ENCODE measurements around the gene ADARB2.

The ADARB2 gene

DNA sequence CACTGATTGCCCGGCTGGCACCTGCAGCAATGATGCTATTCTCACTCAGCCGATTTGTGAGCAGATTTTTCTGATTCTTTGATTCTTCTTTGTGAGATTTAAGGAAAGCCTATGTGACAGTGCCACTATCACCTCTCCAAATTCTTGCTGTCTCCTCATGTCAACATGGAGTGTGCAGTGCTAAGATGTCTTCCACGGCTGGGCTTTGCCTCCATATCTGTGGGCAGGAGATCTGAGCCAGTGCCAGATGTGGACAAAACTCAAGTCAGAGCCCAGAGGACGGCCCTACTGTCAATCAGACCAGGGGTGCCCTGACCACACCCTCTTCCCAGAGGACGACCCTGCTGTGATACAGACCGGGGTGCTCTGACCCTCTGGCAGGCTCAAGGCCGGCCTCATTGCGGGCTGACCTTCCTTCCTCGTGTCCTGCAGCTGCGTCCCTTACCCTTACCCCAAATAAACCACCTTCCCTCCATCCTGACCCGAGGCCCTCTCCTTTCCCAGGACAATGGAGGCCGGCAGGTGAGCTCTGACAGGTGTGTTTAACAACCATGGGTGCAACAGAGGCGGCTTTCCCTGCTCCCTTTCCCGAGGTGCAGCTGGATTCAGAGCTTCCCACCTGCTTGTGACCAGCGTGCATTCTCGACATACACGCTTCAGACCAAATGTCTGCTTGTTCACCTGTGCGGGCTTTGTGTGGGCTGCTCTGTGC is 221.4 kb downstream of the ADARB2 start:
- DNase-seq, result no peak

DNA sequence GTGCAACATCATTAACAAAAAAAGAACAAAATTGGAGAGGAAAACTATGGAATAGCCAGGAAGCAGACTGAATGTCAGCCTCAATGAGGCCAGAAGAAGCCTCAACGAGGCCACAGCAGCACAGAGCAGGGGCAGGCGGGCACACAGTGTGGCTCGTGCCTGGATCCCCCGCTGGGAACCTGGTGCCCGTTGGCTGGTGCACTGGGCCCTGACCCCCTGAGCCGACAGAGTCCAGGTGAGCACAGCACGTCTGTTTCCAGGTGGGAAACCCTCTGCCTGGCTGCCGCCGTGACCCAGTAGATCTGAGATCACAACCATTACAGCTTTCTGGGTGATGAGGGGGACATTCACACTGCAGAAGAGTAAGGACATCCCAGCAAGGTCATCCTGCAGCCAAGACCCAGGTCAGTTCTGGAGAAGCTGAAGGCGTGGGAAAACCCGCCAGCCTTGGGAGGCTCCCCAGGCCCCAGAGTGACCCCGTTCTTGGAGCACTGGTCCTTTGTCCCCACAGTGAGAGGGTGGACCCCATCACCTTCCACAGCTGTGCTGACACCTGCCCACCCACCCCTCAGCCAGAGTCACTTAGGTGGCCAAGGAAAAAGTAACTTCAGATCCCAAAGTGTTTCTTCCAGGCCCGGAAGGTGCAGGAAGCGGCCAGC is 222.1 kb downstream of the ADARB2 start:
- no peak for DNase-seq

DNA sequence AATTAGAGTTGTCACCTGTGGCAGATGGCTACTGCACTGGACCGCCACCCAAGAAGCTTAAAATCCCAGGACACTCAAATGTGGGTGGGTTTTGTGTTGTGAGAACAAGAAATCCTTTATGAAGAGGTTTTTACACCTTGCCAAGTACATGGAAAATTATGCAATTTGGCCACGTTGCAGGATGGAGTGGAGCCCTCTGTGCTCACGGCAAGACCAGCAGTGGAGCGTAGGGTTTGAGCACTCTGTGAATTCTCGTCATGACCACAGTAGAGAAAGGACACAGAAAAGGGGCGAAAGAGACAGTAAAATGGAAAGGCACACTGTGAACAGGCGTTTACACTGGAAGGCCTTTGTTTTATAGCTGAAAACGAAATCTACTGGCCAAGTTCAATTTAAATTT is 222.6 kb downstream of the ADARB2 start:
- no peak for DNase-seq

DNA sequence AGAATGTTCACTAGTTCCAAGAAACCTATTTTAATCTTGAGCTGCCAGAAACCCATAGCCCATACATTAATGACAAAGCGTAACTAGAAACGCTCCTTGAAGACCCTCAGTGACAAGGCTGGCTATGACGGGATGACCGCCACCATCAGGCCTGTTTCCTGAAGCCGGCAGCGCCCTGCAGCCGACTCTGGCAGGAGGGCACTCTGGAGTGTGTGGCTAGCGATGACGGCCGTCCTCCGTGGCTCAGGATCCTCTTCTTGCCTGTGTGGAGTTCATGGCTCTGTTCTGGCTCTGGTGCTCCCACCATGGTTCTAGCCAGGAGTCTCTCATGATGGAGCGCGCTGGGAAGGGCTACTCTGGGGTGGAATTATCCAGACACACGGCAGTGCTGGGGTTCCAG is 224.1 kb downstream of the ADARB2 start:
- DNase-seq, result no peak

DNA sequence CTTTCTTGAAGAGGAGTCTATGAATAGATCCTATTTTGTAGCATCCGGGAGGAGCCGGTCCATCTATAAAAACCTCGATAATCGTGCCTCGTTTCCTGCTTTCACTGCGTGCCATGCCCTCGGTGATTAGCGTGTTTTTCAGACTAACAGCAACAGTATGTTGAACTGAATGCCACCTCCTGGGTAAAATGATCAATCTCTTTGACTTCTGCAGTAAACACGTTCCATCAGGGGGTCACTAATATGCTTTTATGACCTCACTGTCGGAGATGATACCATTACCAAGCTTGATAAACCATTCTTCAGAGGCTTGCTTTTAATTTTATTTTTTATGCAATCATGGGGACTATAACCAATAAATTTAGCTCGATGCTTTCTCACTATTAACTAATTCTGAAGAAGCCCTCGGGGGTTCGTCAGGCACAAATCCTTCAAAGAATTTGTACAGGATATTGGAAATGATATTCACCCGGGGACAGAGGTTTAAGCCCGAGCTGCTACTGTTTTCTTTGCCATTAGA is 228.3 kb downstream of the ADARB2 start:
- no peak for DNase-seq

DNA sequence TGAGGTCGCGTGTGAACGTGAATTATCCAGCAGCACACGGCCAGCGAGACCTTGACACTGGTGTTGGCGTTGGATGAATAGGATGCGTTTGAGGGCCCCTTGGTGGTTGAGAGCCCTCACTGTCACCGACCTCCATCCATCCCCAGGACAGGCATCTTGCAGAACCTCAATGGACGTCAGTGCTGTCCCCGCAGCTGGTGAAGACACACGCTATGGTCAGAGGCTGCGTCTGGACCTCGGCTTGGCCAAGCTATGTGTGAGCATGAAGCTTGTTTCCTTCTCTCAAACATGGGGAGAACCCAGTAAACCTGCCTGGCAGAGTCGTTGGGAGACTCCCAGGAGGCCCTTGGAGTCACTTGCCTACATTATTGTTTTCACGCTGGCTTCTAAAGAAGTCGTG is 229.2 kb downstream of the ADARB2 start:
- no peak for DNase-seq

DNA sequence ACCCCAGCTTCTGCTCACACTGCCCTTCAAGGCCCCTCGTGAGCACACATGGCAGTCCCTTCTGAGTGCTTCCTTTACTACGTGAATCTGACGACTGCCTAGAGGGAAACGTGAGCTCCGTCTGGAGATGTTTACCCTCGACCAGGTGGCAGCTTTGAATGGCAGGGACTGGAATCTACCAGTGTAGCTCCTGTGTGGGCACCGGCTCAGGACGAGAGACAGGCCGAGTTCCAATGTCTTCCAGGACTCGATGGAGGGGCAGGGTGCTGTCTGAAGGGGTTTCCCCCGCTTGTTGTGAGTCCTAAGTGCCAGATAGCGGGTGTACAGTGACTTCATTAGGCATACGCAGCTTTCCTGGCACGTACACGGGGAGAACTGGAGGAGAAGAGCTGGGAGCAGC is 229.9 kb downstream of the ADARB2 start:
- DNase-seq, result no peak

DNA sequence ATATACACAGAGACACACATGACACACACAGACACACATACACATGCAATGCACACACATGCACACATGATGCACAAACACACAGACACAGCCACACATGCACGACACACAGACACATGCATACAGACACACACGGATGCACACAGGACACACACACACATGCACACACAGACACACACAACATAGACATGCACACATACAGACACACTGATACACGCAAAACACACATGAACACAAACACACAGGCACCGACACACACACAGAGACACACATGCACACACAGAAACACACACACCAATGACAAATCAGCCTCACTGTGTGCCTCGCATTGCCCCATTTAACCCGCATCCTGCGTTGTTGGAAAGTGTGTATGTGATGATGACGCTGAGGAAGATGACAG is 232.4 kb downstream of the ADARB2 start:
- no peak for DNase-seq

DNA sequence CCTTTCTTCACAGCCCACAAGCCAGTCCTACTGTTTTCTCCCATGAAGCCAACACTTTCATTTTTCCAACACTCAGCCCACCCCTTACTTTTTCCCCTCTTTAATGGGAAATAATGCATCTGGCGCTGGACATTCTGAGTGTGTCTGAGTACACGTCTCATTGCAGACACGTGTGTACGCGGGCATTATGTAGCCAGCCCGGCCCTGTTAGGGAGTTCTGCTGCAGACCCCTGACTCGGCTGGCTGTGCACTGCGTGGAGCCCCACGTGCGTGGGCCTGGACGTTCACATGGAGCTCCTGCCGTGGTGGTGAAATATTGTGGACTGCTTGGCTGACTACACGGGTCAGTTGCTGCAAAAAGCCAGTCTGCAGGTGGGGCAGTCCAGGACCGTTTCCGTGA is 233.0 kb downstream of the ADARB2 start:
- no peak for DNase-seq

DNA sequence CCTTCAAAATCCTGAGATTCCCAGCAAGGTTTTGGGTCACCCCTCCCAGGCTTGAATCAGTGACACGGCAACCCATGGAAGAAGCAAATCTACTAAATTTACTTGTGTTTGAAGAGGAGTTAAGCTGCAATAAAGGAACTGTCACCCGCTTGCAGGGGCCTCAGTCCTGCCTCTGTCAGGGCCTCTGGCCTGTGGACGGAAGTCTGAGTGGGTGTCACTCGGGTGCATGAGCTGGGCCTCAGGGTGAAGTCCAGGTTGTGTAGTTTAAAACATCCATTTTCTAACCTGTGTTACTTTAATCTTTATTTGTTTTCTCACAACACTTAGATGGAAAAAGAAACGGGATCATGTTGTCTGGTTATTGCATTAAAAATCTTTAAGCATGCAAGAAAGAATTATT is 234.9 kb downstream of the ADARB2 start:
- DNase-seq, result no peak

DNA sequence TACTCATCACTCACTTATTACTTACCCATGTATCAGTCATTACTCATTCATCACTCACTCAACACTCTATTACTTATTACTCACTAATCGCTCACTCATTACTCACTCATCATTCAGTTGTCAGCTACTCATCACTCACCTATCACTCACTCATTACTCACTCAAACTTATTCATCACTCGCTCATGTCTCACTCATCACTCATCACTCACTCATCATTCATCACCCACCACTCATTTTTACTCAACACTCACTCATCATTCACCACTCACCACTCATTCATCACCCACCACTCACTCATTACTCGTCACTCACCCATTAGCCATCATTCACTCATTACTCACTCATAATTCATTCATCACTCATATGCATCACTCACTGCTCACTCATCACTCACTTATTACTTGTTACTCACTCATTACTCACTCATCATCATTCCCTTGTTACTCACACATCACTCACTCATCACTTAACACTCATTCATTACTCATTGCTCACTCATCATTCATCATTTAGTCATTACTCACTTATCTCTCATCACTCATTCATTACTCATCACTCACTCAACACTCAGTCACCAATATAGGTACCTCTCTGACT is 237.9 kb downstream of the ADARB2 start:
- no peak for DNase-seq

DNA sequence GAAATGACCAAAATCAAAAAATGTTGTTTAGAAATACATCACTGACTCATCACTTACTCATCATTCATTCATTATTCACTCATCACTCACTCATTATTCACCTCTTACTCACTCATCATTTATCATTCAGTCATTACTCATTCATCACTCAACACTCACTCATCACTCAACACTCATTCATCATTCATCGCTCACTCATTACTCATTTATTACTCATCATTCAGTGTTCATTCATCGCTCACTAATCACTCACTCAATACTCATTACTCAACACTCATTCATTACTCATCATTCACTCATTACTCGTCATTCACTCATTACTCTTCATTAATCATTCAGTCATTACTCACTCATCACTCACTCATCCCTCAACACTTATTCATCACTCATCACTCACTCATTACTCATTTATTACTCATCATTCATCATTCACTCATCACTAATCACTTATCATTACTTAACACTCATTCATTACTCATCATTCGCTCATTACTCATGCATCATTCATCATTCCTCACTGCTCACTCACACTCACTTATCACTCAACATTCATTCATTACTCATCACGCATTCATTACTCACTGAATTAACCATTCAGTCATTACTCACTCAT is 238.5 kb downstream of the ADARB2 start:
- DNase-seq, result no peak

DNA sequence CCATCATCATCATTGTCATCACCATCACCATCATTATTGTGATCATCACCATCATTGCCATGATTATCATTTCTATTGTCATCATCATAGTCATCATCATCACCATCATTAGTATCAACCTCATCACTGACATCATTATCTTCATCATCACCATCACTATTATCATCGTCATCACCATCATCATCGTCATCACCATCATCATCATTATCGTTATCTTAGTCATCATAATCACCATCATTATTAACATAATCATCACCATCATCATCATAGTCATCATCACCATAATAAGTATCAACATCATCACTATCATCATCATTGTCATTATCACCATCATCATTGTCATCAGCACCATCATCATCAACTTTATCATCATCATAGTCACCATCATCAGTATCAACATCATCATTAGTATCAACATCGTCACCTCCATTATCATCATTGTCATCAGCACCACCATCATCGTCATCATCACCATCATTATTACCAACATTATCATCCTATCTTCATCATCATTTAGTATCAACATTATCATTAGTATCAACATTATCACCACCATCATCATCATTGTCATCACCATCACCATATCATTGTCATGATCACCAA is 241.3 kb downstream of the ADARB2 start:
- no peak for DNase-seq

DNA sequence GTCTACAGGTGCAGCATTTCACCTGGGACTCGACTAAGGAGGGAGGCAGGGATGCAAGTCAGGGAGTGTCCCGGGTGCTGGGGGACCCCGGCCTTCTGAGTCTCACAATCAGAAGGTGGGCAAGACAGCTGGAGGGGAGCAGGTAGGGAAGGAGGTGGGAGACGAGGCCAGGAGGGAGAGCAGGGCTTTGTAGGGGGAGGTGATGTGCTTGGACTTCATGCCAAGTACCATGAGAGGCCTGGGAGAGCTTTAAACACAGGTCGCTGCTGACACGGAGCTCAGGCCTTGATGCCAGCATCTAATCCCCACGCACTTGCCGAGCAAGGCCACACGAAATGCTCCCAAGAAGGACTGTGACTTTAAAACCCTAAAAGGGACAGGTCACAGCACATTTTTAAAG is 244.7 kb downstream of the ADARB2 start:
- DNase-seq, result no peak

DNA sequence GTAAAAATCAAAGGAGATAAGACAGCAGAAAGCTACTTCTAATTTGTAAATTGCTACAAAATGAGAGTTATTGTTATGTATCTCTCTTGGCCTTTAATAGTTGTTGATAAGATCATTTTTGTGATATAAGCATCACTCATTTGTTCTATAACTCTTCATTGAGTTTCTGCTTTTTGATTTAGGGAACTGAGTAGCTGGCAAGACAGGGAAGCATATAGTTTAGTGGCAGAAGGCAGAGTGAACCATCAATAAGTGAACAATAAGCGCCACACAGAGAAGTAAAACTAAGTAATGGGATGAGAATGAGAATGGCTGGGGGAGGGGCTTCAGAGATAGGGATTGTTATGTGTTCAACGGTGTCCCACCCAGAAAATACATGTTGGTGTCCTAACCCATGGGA is 245.4 kb downstream of the ADARB2 start:
- no peak for DNase-seq

DNA sequence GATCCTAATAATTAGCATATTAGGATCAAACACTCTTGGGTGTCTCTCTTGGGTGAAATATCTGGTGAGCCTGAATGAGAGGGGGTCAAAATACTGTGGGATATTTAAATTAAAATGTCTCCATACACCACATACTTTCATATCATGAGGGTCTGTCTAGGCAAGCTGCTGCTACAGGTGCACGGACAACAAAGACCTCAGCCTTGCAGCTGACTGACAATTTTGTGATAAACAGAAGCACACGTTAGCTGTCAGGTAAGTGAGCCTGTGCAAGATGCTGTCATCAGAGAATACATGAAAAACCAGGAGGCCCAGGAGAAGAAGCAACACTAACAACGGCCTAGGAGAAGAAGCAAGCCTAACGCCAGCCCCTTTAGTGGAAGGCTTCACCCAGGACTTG is 247.5 kb downstream of the ADARB2 start:
- no peak for DNase-seq

DNA sequence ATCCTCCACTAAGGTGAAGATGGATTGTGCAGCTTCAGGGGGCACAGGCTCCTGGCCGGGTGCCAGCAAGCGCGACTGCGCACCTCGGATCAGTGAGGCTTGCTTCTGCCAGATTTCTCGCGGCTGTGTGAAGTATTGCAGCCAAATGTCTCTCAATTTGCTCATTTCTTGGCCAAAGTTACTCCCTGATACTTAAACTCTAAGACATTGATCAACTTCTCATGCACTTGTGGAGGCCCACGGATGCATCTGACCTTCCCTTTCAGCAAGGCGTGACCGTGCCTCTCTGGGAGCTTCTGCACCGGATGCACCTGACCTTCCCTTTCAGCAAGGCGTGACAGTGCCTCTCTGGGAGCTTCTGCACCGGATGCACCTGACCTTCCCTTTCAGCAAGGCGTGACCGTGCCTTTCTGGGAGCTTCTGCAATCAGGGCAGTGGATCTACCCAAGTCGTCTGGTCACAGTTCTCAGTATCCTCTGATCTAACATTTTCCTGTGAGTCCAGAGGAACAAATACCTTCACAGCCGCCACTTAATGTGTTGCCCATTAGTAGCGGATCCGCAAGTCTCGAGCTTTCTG is 248.3 kb downstream of the ADARB2 start:
- no peak for DNase-seq

DNA sequence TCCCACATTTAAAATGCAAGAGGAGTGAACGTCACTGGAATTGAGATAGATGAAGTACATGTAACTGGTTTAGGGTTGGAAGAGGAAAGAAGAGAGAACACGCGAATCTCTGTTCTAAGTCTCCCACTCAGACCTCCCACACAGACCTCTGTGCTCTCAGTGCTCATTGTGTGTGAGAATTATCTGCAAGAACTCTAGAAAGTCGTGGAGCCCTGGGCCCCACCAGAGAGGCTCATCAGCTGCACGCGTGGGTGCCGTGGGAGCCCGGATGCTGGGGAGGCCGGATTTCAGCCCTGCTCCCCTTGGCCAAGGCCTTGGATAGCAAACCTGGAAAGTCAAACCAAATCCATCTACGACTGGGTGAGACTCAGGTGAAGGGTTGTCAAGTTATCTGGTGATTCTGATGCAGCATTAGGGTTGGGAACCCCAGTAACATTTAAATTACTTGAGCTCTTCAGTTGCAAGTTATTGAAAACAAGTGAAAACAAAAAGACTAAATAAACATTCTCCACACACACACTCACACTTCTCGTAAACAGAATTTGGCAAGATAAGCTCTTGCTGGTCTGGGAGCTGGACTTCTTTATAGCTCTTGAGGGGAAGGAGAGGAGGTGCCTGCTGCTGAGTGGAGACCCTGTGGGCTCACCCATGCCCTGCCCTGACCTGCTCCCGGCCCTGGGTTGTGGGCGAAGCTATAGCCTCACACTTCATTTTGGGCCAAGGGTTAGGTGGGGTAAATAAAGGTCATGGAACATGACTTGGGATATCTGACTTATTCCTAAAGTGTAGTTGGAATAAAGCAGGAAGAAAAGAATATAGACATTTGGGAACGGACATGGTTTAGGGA is 250.3 kb downstream of the ADARB2 start:
- DNase-seq, result no peak

DNA sequence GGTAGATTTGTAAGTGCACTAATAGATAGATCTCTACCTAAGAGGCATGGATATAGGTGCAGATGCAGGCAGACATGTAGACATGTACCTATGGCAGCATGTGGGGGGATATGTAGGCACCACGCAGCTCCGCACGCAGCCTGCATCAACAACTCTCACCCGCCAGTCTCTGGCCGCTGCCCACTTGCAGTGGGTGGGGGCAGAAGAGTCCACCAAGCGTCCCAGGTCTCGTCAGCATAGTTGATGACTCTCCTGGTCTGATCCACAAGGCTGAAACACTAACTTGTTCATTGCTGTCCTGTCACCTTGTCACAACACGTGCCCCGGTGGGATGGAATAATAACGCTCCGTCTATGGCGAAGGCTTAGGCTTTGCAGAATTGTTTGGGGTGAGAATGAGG is 252.0 kb downstream of the ADARB2 start:
- no peak for DNase-seq

DNA sequence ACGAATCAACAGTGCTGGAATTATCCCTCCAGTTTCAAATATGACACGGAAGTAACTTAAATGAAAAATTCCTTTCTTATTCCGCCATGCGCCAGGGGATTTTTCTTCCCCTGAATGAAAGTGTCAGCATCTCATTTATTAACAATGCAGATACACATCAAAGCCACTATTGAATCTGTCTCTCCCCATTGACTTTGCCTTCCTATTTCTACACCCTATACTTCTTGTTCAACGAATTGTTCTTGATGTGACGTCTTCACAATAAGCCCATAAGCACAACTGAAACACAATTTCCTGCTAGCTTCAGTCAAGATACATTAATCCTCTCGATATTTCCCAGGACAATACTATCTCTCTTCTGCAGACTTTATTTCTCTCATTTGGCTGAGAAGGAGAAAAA is 253.5 kb downstream of the ADARB2 start:
- DNase-seq, result no peak

DNA sequence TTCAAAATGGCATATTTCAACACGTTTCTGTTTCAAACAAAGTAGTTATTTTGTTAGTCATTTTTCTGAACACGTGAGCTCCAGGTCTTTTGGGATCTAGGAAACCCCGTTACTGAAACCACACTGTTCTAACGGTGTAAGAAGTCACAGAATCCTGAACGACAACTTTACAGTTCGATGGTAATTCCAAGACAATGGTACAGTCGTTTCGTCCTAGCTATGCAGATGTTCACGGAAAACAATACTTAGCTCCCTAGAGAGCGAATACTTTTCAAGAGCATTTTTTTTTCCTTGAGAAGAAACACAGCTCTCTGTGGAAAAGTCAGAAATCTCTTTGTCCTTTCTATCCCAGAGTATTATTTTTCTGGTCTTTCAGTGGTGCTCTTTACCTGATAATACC is 254.1 kb downstream of the ADARB2 start:
- DNase-seq, result no peak

DNA sequence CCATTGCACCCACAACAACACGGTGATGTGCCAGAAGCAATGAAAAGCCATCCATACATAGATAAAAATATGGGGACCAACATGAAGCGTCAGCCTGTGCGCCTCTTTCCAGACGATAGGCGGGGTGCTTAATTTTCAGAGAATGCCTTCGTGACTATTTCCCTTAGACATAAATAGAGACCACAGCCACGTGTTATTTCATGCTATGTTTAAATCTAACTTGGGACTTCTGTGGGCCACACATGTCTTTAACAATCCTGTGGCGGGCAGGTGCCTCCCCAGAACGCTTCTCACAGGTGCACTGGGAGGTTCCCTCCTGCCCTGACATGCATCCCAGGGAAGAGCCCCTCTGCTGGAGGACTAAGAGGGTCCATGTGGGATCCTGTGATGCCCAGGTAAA is 259.7 kb downstream of the ADARB2 start:
- no peak for DNase-seq
